NCI-H2196 (cell line): ENCODE data around the gene PPP1R14B.

Experiments
- DNase-seq: peaks from one replicate; lab custom pipeline; 2025; ENCODE audit not compliant: unreplicated experiment; lab: John Stamatoyannopoulos, UW

PPP1R14B gene

GRCh38 chr11:64218628-64219353 lies 28.0 kb downstream of the PPP1R14B start:
- no peak for DNase-seq

DNA sequence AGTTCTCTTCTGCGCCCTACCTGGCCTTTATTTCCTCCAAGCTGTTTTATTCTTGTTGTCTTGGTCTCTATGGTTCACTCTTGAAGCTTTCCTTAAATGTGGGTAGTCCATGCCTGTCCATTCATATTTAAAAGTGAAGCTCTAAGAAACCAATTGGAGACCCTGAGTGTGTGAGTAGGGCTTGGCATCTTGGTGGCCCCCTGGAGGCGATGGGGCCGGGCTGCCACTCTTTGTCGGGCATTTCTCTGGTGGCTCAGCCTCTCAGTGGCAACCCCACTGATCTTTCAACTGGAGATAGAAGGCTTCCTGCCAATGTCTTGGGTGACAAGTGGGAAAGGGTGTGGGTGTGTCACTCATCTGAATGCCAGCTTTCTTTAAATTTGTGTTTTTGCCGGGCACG lies 29.9 kb downstream of the PPP1R14B start:
- no peak for DNase-seq

DNA sequence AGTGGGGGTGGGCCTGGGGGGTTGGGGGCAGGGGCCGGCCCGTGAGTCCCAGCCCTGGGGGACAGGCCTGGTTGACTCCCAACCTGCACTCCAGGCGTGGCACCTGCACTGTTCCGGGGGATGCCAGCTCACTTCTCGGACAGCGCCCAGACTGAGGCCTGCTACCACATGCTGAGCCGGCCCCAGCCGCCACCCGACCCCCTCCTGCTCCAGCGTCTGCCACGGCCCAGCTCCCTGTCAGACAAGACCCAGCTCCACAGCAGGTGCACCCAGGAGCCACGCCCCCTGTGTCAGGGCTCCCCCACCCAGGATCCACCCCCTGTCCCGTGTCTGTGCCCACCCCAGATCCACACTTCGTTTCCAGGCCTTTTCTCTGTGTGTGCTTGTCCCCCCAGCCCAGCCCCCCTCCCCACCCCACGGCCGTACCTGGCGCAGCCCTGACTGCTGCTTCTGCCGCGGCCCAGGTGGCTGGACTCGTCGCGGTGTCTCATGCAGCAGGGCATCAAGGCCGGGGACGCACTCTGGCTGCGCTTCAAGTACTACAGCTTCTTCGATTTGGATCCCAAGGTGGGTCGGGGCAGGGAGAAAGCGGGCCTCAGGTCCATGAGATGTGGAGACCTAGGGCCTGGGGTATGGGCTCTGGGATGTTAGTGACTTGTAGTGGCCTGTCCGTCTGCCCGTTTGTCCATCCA lies 35.4 kb downstream of the PPP1R14B start:
- DNase-seq: no peak

GRCh38 chr11:64210301-64211020 lies 36.3 kb downstream of the PPP1R14B start:
- DNase-seq: no peak

GRCh38 chr11:64209563-64209843 lies 37.2 kb downstream of the PPP1R14B start:
- no peak for DNase-seq

- DNase-seq: no peak
Observed at GRCh38 chr11:64208796-64209562, 37.8 kb downstream of the PPP1R14B start.

DNA sequence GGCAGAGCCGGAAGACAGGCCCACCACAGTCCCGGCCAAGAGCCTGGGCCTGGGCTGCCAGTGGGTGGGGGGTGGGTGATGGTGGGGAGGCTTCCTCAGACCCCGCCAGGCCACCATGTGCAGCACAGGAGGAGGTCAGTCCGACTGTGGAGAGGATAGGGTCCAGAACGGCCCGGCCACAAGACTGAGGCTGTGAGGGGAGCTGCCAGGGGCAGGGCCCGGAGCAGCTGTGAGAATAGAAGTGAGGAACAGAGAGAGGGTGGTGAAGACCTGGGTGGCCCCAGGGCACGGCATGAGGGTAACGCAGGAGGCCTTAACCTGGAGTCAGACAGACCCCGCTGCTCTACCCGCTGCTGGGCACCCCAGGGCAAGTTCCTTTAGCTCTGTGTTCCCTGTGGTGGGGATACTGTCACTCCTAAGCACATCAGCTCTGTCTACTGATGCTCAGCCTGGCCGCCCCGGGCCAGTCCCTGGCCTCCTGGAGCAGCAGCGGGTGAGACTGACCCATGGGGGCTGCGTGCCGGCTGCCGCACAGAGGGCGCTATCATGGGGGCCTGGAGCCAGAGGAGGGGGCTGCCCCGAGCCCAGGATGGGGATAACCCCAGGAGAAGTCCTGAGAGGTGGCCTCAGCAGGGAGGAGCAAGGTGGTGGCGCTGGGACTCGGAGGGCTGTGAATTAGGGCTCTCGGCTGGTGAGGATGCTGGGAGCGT lies 38.5 kb downstream of the PPP1R14B start:
- no peak for DNase-seq

DNA sequence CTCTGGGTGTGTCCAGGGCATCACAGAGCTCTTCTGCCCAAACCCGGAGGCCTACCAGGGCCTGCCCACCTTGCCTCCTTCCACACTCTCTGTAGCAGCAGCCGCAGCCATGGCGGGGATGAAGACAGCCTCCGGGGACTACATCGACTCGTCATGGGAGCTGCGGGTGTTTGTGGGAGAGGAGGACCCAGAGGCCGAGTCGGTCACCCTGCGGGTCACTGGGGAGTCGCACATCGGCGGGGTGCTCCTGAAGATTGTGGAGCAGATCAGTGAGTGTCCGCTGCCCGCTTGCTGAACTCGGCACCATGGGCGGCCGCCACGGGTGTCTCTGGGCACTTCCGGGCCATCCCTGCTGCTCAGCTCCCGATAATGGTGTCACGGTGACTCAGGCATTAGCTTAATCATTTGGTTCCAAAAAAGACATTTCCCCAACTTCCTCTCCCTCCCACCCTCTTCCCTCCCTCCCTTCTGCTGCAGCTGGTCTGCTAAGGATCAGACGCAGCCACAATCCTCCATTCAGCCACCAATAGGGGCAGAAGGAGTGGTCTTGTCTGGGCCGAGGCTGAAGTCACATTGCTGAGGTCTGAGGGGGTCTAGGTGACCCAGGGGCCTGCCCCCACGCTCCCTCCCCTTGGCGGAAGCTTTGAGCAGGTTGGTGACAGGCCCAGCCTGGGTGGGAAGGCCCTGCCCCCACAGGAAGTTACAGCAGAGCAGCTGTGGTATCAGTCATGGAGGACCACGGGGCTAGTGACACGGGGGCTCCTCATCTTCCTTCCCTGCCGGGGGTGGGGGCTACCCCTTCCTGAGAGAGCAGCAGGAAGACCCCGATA lies 39.3 kb downstream of the PPP1R14B start:
- DNase-seq: no peak

- DNase-seq: no peak
Observed at GRCh38 chr11:64206457-64207255, 40.1 kb downstream of the PPP1R14B start, which contains the start of gene FERMT3. Gene FERMT3, plus strand, starts transcription at chr11:64206721. Its CDS starts 644 bp downstream, at chr11:64207365.

DNA sequence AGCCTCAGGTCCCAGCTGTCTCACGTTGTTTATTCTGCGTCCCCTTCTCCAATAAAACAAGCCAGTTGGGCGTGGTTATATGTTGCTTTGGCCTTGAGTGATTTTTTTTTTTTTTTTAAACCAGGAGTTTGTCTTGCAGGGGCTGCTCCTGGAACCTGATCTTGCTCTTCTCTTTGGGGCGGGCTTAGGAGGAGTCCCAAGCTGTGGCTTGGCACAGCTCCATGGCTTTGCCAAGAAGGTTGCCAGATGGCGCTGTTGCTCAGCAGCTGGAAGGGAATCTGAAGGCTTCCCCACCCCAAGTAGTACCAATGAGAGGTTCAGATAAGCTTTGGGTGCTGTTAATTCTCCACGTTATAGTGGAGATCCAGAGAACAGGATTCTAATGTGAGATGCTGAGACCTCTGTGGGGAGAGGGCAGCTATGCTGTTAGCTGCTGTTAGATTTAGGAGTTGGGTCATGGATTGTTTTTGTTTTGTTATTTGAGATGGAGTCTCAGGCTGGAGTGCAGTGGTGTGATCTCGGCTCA lies 42.2 kb downstream of the PPP1R14B start:
- DNase-seq: peak; percentile 83

DNA sequence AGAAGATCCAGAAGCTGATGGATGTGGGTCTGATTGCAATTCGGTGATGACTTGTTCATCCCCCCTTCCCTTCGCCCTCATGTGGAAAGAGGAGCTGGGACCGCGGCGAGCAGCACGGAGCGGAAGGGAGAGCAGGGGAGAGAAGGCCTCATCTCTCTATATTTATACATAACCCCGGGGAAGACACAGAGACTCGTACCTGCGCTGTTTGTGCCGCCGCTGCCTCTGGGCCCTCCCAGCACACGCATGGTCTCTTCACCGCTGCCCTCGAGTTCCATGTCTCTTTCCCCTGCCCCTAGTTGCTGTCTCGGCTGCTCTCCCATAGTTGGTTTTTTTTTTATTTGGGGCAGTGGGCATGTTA lies 42.7 kb downstream of the PPP1R14B start:
- DNase-seq: no peak

GRCh38 chr11:64203421-64204079 lies 43.2 kb downstream of the PPP1R14B start:
- no peak for DNase-seq

DNA sequence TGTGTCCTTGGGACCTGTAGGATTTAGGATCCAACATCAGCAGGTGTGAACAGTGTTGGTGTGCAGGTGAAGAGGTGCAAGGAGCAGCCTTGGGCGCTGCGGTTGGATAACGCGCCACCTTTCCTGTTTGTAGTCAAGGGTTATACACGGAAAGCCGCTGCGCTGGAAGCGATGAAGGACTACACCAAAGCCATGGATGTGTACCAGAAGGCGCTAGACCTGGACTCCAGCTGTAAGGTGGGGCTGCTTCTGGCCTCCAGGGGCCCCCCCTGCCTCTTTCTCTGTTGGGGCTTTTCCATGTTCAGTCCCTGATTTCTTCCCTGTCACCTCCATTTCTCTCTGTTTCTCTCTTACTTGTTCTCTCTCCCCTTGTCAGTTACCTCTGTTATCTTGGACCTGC lies 43.8 kb downstream of the PPP1R14B start:
- no peak for DNase-seq

GRCh38 chr11:64201543-64201942 lies 45.2 kb downstream of the PPP1R14B start:
- no peak for DNase-seq

DNA sequence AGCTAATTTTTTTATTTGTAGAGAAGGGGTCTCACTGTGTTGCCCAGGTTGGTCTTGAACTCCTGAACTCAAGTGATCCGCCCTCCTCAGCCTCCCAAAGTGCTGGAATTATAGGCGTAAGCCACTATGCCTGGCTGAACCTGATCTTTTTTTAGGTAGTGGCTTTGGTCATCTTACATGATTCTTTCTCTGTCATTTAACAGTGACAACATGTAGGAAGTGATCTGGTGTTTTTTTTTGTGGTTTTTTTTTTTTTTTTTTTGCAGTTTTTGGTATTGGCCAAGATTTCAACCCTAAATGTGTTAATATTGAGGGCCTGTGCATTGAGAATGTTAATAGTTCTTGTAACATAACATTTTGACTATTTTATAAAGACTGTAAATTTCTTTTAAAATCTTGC lies 48.2 kb downstream of the PPP1R14B start:
- no peak for DNase-seq

DNA sequence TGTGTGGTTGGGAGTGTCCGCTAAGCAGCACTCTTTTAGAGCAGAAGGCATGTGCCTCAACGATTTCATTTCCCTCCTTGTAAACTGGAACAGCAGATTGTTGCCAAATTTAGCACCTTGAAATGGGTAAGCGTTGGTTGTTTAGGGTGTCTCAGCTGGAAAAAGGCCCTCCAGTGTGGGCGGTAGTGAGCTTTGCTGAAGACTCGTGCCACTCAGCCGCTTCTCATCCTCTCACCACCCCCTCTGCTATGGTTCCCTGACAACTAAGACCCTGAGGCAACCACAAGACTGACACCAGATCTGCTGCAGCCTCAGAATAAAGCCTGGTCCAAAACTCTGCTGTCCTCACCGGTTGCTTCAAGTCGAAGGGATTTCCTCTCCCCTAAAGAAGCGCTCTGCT lies 50.1 kb downstream of the PPP1R14B start:
- no peak for DNase-seq
